ENCODE data around the gene WDFY4. TPM values are rescaled to one million over a fixed set of nuclear protein-coding genes. Genes with fewer than 3 reads are reported as not detected.

WDFY4 gene
- total RNA-seq, 2 experiments from 2014 or later: 0.08 TPM; not detected in 1

GRCh38 chr10:48760983-48761382 is 76.3 kb downstream of the WDFY4 start:
- Mint-ChIP-seq H3K27ac (no peak overlapping the region), H3K9me3 (no peaks in the 10 kb centered on the region), H3K27me3 (peaks cover 23% of the 10 kb centered on the region), H3K36me3 (ENCODE audit: low read depth) (no peaks in the 10 kb centered on the region), H3K4me1 (no peaks in the 10 kb centered on the region), H3K4me3 (no peak overlapping the region)
- POLR2A ChIA-PET: no interaction called here
- DNase-seq: no peak
- CTCF ChIA-PET: no interaction called here

- DNase-seq: no peak
- POLR2A ChIA-PET: no interaction called here
- Mint-ChIP-seq H3K4me1 (no peaks in the 10 kb centered on the region), H3K36me3 (ENCODE audit: low read depth) (no peaks in the 10 kb centered on the region), H3K27me3 (peaks cover 21% of the 10 kb centered on the region), H3K27ac (no peak overlapping the region), H3K9me3 (no peaks in the 10 kb centered on the region), H3K4me3 (no peak overlapping the region)
- CTCF ChIA-PET: interaction anchor here (1.4 kb wide), 1 partner anchor 9 kb away, joined by 3 read pairs; no protein-coding TSS in a partner anchor
Measured at GRCh38 chr10:48762064-48763042, 77.7 kb downstream of the WDFY4 start.

- Mint-ChIP-seq H3K4me3 (no peak overlapping the region), H3K9me3 (no peaks in the 10 kb centered on the region), H3K4me1 (no peaks in the 10 kb centered on the region), H3K27me3 (peaks cover 19% of the 10 kb centered on the region), H3K27ac (no peak overlapping the region), H3K36me3 (ENCODE audit: low read depth) (no peaks in the 10 kb centered on the region)
- DNase-seq: no peak
- CTCF ChIA-PET: interaction anchor here (1.4 kb wide), 1 partner anchor 10 kb away, joined by 3 read pairs; no protein-coding TSS in a partner anchor
- POLR2A ChIA-PET: no interaction called here
Measured at GRCh38 chr10:48763403-48763965, 78.8 kb downstream of the WDFY4 start.

DNA sequence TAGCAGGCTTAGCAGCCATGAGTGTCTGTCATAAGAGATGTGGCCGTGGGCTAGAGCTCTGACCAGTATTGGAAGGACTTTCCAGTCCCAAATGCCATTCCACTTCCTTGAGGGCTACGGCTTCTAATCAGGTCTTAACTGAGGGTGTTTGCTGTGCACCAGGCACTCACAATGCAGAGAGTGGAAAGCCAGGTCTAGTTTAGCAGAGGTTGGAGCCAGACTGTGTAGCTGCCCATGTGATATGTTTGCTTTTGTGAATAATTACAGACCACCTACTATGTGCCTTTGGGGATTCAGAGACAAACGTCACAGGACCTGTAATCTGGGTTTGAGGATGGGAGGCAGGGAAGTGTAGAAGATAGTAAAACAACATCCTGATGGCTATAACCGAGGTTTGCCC is 79.8 kb downstream of the WDFY4 start:
- Mint-ChIP-seq H3K4me3 (no peak overlapping the region), H3K36me3 (ENCODE audit: low read depth) (no peaks in the 10 kb centered on the region), H3K27ac (no peak overlapping the region), H3K4me1 (no peaks in the 10 kb centered on the region), H3K9me3 (no peaks in the 10 kb centered on the region), H3K27me3 (peaks cover 14% of the 10 kb centered on the region)
- POLR2A ChIA-PET: no interaction called here
- CTCF ChIA-PET: interaction anchor here (0.5 to 1.1 kb wide), 2 partner anchors 23 to 95 kb away, joined by 3 to 4 read pairs; no protein-coding TSS in a partner anchor
- DNase-seq: no peak

DNA sequence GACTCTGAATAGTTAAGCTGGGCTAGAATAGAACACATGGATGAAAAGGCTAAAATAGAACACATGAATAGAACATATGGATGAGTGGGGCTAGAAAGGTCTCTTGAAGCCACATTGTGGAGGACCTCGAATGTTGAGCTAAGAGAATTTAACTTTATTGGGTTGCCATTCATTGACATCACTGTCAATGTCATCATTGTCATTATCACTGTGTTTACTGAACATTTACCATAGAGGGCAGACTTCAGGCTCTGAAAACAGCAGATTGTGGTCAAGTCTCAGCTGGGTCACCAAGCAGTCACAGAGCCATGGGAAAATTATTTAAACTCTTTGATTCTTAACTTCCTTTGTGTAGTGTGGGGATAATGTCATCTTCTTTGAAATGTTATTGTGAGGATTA is 80.4 kb downstream of the WDFY4 start:
- Mint-ChIP-seq H3K4me1 (no peaks in the 10 kb centered on the region), H3K36me3 (ENCODE audit: low read depth) (no peaks in the 10 kb centered on the region), H3K27me3 (peaks cover 9% of the 10 kb centered on the region), H3K27ac (no peak overlapping the region), H3K4me3 (no peak overlapping the region), H3K9me3 (no peaks in the 10 kb centered on the region)
- POLR2A ChIA-PET: no interaction called here
- DNase-seq: no peak
- CTCF ChIA-PET: interaction anchor here (0.5 to 1.1 kb wide), 2 partner anchors 24 to 95 kb away, joined by 3 to 4 read pairs; no protein-coding TSS in a partner anchor

GRCh38 chr10:48765527-48765926 is 80.9 kb downstream of the WDFY4 start:
- ChIA-PET CTCF (interaction anchor here (1.1 kb wide), 1 partner anchor 94 kb away, joined by 3 read pairs; no protein-coding TSS in a partner anchor), POLR2A (no interaction called here)
- Mint-ChIP-seq H3K9me3 (no peaks in the 10 kb centered on the region), H3K27me3 (peaks cover 8% of the 10 kb centered on the region), H3K4me3 (no peak overlapping the region), H3K4me1 (no peaks in the 10 kb centered on the region), H3K27ac (no peak overlapping the region), H3K36me3 (ENCODE audit: low read depth) (no peaks in the 10 kb centered on the region)
- DNase-seq: no peak

- no peak overlapping the region for H3K27ac Mint-ChIP-seq
- peaks cover 4% of the 10 kb centered on the region for H3K27me3 Mint-ChIP-seq
- no peaks in the 10 kb centered on the region for H3K4me1 Mint-ChIP-seq
- ChIA-PET POLR2A (no interaction called here), CTCF (no interaction called here)
- DNase-seq: no peak
- no peaks in the 10 kb centered on the region for H3K9me3 Mint-ChIP-seq
- no peak overlapping the region for H3K4me3 Mint-ChIP-seq
- H3K36me3 Mint-ChIP-seq (ENCODE audit: low read depth): no peaks in the 10 kb centered on the region
Measured at GRCh38 chr10:48767373-48768143, 82.9 kb downstream of the WDFY4 start.

DNA sequence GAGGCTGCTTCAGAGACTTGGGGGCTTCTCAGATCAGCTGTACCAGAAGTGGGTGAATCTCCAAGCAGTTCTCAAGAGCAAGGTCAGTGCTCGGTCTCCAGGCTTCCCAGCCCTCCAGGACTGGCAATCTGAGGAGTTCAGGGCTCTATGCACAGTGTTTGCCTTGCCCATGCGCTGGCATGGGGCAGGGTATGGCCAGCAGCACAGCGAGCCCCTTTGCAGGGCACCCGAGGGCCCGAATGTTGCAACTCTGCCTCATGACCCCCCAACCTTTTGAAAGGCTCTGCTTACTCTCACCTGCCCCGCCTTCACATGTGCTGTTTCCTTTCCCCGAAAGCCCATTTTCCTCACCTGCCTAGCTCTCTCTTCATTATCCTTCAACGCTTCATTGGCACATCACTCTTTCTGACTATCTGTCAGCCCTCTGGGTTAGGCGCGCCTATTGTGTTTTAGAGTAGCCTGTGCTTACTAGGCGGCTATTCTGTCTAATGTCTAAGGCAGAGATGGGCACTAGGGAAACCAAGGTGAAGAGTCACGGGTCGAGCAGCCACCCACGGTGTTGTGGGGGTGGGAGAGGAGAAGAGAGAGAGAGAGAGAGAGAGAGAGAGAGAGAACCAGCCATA is 83.6 kb downstream of the WDFY4 start:
- H3K27me3 Mint-ChIP-seq: peaks cover 4% of the 10 kb centered on the region
- CTCF ChIA-PET: no interaction called here
- H3K9me3 Mint-ChIP-seq: no peaks in the 10 kb centered on the region
- no peak overlapping the region for H3K4me3 Mint-ChIP-seq
- POLR2A ChIA-PET: no interaction called here
- no peaks in the 10 kb centered on the region for H3K36me3 Mint-ChIP-seq (ENCODE audit: low read depth)
- H3K4me1 Mint-ChIP-seq: no peaks in the 10 kb centered on the region
- no peak overlapping the region for H3K27ac Mint-ChIP-seq
- DNase-seq: no peak

GRCh38 chr10:48768926-48769325 is 84.3 kb downstream of the WDFY4 start:
- H3K27me3 Mint-ChIP-seq: peaks cover 4% of the 10 kb centered on the region
- DNase-seq: no peak
- no peak overlapping the region for H3K4me3 Mint-ChIP-seq
- ChIA-PET POLR2A (no interaction called here), CTCF (no interaction called here)
- no peak overlapping the region for H3K27ac Mint-ChIP-seq
- H3K4me1 Mint-ChIP-seq: no peaks in the 10 kb centered on the region
- no peaks in the 10 kb centered on the region for H3K36me3 Mint-ChIP-seq (ENCODE audit: low read depth)
- no peaks in the 10 kb centered on the region for H3K9me3 Mint-ChIP-seq

DNA sequence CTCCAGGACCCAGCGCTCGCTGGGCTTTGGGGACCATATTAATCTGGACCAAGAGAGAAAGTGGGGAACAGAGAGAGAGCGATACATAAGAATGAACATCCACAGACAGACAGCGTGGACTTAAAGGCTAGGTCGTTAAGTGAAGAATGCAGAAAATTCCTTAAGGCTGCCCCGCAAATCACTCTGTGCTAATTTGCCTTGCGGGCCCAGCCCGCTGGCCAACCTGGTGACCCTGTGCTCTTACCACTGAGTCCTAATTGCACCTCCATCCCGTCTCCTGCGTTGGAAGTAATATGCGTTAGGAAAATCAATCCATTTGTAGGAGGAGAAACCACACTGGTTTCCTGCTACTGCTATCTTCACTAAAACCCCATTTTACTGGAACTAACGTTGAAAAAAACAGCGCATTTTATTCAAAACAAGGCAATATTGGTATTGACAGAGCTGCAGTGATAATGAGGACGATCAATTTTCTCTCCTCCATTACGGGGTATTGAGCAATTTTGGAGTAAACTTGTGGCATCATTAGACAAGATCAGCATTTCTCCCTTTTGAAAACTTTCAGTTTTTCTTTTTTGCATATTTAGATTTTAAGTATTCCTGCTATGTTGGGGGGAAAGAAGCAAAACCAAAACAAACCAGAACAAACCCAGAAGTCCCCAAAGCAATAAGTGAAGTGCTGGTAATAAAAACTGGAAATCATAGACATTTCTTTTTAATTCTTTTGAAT is 85.2 kb downstream of the WDFY4 start:
- ChIA-PET CTCF (no interaction called here), POLR2A (no interaction called here)
- Mint-ChIP-seq H3K4me3 (no peak overlapping the region), H3K36me3 (ENCODE audit: low read depth) (no peaks in the 10 kb centered on the region), H3K27me3 (peaks cover 4% of the 10 kb centered on the region), H3K4me1 (no peaks in the 10 kb centered on the region), H3K9me3 (no peaks in the 10 kb centered on the region), H3K27ac (no peak overlapping the region)
- DNase-seq: no peak

DNA sequence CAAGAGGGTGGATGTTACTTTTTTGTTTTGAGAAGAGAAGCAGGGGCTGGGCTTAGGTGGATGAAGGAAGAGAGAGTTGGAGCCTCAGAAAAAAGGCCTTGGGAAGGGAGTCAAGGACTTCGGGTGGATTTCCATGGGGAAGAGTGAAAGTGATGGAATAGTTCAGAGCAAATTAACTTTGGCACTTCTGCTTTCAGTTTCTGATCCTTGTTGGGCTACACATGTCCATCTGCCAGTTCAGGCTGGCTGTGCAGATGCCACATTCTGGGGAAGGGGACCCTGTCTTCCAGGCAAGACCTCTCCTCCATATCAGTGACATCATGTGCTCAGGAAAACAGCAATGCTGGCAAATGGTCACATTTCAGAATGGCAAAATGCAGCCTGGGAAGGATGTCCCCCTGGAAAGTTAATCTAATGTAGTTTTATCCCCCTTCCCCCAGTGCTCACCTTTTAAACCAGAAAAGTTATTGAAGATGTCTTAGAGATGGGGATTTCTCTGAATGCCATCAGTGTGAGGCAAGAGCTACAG is 86.0 kb downstream of the WDFY4 start:
- CTCF ChIA-PET: no interaction called here
- DNase-seq: no peak
- Mint-ChIP-seq H3K9me3 (no peaks in the 10 kb centered on the region), H3K36me3 (ENCODE audit: low read depth) (no peaks in the 10 kb centered on the region), H3K4me3 (no peak overlapping the region), H3K27me3 (no peaks in the 10 kb centered on the region), H3K27ac (no peak overlapping the region), H3K4me1 (no peaks in the 10 kb centered on the region)
- POLR2A ChIA-PET: no interaction called here

- H3K36me3 Mint-ChIP-seq (ENCODE audit: low read depth): no peaks in the 10 kb centered on the region
- H3K9me3 Mint-ChIP-seq: no peaks in the 10 kb centered on the region
- CTCF ChIA-PET: no interaction called here
- no peaks in the 10 kb centered on the region for H3K4me1 Mint-ChIP-seq
- no peak overlapping the region for H3K4me3 Mint-ChIP-seq
- DNase-seq: no peak
- H3K27me3 Mint-ChIP-seq: no peaks in the 10 kb centered on the region
- POLR2A ChIA-PET: no interaction called here
- H3K27ac Mint-ChIP-seq: no peak overlapping the region
Measured at GRCh38 chr10:48771234-48771633, 86.6 kb downstream of the WDFY4 start.

Data from activated CD4-positive, alpha-beta memory T cell treated with anti-CD3 and anti-CD28 coated beads, Interleukin-2, amount 10 ng/mL, durations not matched to agents 7 days and 5 days (primary cell).